Medulla oblongata (tissue), 1 donor: ENCODE results near the gene CADM3.
A peak's percentile ranks its signal among the peaks of the same experiment; 100 is the strongest.

Experiments used
- DNase-seq: peaks from one replicate; pipeline ENCODE4 v3.0.0-alpha.2; 2015; ENCODE audit errors: extremely low spot score

The CADM3 gene

GRCh38 chr1:159173320-159173719 is 1.9 kb downstream of the CADM3 start:
- DNase-seq = no peak

DNA sequence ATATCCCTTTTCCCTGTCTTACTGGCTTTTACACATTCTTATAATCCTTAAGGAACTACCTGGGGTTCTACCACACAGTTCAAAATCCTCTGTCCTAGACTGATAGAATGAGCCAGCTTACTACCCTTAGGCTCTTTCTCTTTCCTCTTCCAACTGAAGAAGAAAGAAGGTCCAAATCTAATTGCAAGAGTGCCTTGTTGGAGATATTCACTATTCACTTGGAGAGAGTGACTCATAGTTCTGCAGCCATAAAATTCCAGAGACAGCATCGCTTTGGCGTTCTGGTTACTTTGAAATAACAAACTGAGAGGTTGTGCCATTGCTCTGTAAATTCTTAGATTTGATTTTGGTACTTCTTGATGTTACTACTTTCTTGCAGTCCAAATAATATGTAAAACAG is 4.2 kb downstream of the CADM3 start:
- no peak for DNase-seq

DNA sequence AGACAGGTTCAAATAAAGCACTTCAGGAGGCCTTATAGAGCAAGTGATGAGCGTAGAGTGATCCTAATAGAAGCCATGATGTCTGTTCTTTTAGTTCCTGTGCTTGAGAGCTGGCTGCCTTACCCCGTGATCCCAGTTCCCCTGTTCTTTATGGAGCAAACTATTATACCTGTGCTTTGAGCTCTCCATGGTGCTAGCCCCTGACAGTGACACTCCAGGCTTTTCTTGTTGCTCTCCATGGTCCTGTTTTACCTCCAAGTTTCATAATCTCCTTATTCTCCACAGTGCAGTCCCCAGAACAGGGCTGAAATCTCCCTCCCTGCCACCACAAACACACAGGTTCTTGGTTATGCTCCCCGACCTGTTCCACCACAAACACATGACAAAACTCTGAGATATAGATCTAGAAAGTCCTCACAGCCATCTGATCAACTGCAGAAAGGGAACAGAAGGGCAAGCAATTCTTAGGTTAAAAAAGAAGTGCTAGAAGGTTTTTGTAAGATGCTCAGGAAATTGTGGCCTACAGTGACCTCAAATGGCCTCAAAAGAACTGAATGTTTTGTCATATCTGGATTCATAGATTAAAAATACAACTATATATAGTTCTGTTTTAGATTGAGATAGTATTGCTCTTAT is 6.0 kb downstream of the CADM3 start:
- peak; percentile 27 for DNase-seq

- no peak for DNase-seq
These were observed 8.5 kb downstream of the CADM3 start for GRCh38 chr1:159179906-159180305.

GRCh38 chr1:159180516-159180915 is 9.1 kb downstream of the CADM3 start:
- DNase-seq = no peak

DNA sequence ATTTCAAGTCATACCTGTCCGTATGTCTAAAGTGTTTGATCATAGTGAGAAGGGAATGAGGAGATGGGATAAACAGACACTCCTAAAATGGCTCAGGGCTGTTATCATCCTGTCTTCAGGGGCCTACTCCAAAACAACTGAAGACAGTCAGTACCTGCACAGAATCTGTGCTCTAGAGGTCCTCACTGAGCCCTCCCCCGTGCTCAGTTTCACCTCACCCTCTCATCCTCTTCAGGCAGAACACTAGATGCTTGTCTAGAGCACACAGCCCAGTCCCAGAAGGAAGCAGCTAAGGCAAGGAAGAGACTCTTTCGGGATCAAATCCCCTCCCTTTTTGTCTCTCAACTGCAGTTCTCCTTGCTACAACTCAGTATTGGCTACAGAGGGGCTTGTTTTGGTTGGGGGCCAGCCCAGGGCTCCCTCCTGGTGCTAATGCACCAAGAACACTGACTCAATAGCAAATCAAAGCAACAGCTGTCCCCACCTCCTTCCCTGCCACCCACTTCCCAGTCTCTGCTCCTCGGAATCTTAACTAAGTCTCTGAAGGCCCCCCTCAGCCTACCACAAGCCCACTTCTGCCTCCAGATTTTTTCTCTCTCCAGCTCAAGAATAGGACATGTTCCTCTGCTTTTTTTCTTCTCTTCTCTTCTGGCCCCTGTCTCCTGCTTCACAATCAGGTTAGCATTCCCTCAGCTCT is 10.1 kb downstream of the CADM3 start:
- no peak for DNase-seq

- DNase-seq = no peak
These were observed 12.8 kb downstream of the CADM3 start for GRCh38 chr1:159184201-159184600.

DNA sequence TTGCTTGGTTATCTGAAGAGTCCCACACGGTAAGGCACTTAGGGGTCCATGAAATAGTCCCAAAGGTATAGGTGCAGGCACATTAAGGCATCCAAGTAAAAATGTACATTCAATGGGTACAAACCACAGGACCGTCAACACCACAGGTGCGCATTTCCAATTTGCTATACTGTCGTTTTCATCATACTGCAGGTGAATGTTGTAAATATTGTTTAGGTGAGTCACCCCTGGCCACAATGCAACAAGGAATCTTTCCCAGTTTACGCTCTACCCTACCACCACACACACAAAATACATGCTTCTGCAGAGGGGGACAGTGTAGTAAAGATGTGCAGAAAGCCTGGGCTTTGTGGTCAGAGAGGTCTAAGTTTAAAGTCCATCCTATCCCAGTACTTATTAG is 13.7 kb downstream of the CADM3 start:
- no peak for DNase-seq

GRCh38 chr1:159187033-159187432 is 15.6 kb downstream of the CADM3 start:
- DNase-seq = no peak

- DNase-seq = no peak
These were observed 16.4 kb downstream of the CADM3 start for GRCh38 chr1:159187647-159188374.

- DNase-seq = peak; percentile 75
These were observed 17.0 kb downstream of the CADM3 start for GRCh38 chr1:159188375-159188788.

GRCh38 chr1:159190441-159190840 is 19.0 kb downstream of the CADM3 start:
- no peak for DNase-seq

DNA sequence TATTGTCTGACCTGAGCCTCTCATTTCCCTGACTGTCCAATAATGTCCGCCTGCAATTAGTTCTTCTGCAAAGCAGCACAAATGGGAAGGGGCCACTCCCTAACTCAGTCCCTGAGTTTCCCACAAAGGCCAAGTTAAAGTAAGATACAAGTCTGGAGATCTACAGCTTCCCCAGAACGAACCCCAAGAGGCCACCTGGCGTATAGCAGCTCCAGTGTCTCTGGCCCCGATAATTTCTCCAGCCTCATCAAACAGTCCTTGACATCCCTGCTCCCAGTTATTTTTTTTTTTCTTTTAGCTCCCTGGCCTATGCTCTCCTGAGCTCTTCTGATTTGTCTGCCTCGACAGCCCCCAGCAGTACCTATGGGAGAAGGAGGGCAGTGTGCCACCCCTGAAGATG is 25.1 kb downstream of the CADM3 start:
- DNase-seq = no peak

- peak; percentile 87 for DNase-seq
These were observed 26.4 kb downstream of the CADM3 start for GRCh38 chr1:159197561-159198557.

DNA sequence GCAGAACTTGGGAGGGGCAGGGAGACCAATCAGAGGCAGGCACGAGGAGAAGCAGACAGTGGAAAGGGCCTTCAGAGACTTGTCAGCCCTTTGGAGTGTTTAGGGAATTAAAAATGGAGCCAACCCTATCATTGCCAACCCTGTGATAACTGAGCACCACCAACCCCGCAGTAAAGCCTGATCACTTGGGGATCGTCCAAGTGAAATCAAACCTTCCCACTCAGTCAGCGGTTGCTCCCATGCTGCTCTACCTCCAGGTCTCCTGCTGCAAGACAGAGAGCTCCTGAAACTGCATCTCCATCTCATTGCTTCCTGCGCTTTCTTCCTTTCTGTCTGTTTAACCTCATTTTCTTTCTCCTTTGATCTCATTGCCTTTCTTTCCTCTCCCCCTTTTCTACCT is 28.5 kb downstream of the CADM3 start:
- DNase-seq = no peak

DNA sequence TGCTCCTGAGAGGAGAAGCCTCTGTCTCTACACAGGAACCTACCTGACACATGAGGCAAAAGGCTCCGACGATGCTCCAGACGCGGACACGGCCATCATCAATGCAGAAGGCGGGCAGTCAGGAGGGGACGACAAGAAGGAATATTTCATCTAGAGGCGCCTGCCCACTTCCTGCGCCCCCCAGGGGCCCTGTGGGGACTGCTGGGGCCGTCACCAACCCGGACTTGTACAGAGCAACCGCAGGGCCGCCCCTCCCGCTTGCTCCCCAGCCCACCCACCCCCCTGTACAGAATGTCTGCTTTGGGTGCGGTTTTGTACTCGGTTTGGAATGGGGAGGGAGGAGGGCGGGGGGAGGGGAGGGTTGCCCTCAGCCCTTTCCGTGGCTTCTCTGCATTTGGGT is 29.4 kb downstream of the CADM3 start:
- no peak for DNase-seq

DNA sequence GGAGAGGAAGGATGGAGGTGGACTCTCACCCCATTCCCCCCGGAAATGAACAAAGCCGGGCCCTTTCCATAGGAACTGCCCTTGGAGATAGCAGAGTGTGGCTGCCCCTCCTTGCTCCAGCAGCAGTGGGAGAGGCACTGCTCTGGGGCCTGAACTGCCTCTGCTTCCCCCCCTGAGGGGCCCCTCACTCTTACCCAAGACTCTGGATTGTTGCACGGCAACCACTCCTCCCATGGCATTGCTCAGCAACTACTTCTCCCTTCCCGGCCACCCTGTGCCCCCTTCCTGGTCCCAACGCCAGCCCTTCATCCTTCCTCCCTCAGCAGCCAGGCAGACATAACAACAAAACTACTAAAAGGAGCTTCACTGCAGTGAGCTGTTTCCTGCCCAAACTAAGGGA is 30.2 kb downstream of the CADM3 start:
- no peak for DNase-seq

DNA sequence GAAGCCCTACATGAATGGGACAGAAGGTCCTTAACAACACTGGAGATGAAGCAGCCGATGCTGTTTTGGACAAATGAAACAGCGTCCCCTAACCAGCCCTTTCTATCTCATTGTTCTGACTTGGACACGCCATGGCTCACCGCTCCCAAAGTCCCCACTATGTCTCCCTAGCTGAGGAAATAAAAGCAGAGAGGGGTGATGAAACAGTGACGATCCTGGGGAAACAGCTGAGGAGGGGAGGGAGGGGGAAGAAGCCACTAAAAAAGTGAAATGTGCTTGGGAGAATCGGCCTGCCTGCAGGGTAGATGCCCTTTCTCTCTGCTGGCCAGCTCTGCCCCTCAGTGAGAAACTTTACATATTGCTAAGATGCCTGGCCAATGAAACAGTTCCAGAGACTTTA is 32.2 kb downstream of the CADM3 start:
- no peak for DNase-seq

GRCh38 chr1:159204161-159205141 is 33.0 kb downstream of the CADM3 start, which contains the start of gene ACKR1:
Gene ACKR1, plus strand, starts transcription at chr1:159204875. Its CDS starts 85 bp downstream, at chr1:159204960.
- no peak for DNase-seq

GRCh38 chr1:159205225-159205624 is 33.8 kb downstream of the CADM3 start:
- DNase-seq = no peak
